Osteoblast (primary cell): ENCODE results near the gene SORCS1. TPM values are rescaled to one million over a fixed set of nuclear protein-coding genes. Genes with fewer than 3 reads are reported as not detected.

Experiments
- DNase-seq: peaks from one replicate; pipeline ENCODE4 v3.0.0; 2011; ENCODE audit warnings: low spot score, mixed read lengths; ENCODE audit not compliant: insufficient read length; ENCODE audit errors: missing footprints
- H2AFZ ChIP-seq: 2 replicates; pipeline ENCODE4 v1.6.0; 2011; ENCODE audit warnings: mild to moderate bottlenecking, low read length
- H3K27ac ChIP-seq: 2 replicates; pipeline ENCODE4 v1.5.1; 2011; ENCODE audit warnings: mild to moderate bottlenecking, low read depth, low read length, moderate library complexity
- H3K27me3 ChIP-seq: 2 replicates; pipeline ENCODE4 v1.6.0; 2012; ENCODE audit warnings: mild to moderate bottlenecking, control low read depth, inconsistent platforms, low read length, moderate library complexity; ENCODE audit not compliant: insufficient read depth
- H3K36me3 ChIP-seq: 2 replicates; pipeline ENCODE4 v1.5.1; 2011; ENCODE audit warnings: mild to moderate bottlenecking, low read length, control low read depth, moderate library complexity; ENCODE audit not compliant: insufficient read depth
- H3K4me1 ChIP-seq: 2 replicates; pipeline ENCODE4 v1.5.1; 2011; ENCODE audit warnings: mild to moderate bottlenecking, low read length, control low read depth, moderate library complexity; ENCODE audit not compliant: insufficient read depth
- H3K4me2 ChIP-seq: 2 replicates; pipeline ENCODE4 v1.6.0; 2011; ENCODE audit warnings: mild to moderate bottlenecking, low read length; ENCODE audit not compliant: insufficient read depth
- H3K4me3 ChIP-seq: fragments of 200-600 bp; sonication (generic); 3 replicates; pipeline ENCODE4 v1.5.1; 2012; ENCODE audit warnings: mild to moderate bottlenecking, low read length, inconsistent platforms; ENCODE audit not compliant: insufficient read depth
- H3K79me2 ChIP-seq: 2 replicates; pipeline ENCODE4 v1.6.0; 2012; ENCODE audit warnings: mild to moderate bottlenecking, low read length, control low read depth, inconsistent platforms; ENCODE audit not compliant: insufficient read depth
- H3K9me3 ChIP-seq: 2 replicates; pipeline ENCODE4 v1.5.1; 2011; ENCODE audit warnings: low read depth, low read length, control low read depth
- H4K20me1 ChIP-seq: 2 replicates; pipeline ENCODE4 v1.6.0; 2012; ENCODE audit warnings: mild to moderate bottlenecking, low read length, control low read depth; ENCODE audit not compliant: insufficient read depth
- CTCF ChIP-seq: IDR thresholded peaks from 2 replicates; pipeline ENCODE4 v1.5.1; 2011; ENCODE audit warnings: mild to moderate bottlenecking, low read depth, low read length, moderate library complexity; ENCODE audit errors: extremely low read depth
- total RNA-seq: library from RNA; depleted of rRNA; stranded (reverse); fragments of >200 nt; gene quantifications from 2 replicates; pipeline ENCODE4 v1.2.3, GENCODE V29; 2012

The SORCS1 gene
- total RNA-seq, 1 donor = not detected

- Histone ChIP-seq H4K20me1 (no peaks in the 10 kb centered on the region), H3K36me3 (no peaks in the 10 kb centered on the region)
Measured at GRCh38 chr10:106785528-106785927, 379.0 kb downstream of the SORCS1 start.

GRCh38 chr10:106780632-106781031, 383.9 kb downstream of the SORCS1 start:
- no peak for TF ChIP-seq CTCF
- Histone ChIP-seq H4K20me1 (no peaks in the 10 kb centered on the region), H3K79me2 (no peaks in the 10 kb centered on the region), H3K4me2 (no peak overlapping the region), H3K4me3 (no peak overlapping the region), H3K36me3 (no peaks in the 10 kb centered on the region), H3K27me3 (no peaks in the 10 kb centered on the region), H3K9me3 (peaks cover 3% of the 10 kb centered on the region), H3K27ac (no peak overlapping the region), H2AFZ (no peak overlapping the region), H3K4me1 (no peaks in the 10 kb centered on the region)
- no peak for DNase-seq

More at GRCh38 chr10:106785528-106785927, 379.0 kb downstream of the SORCS1 start:
- Histone ChIP-seq H3K79me2 (no peaks in the 10 kb centered on the region), H3K4me2 (no peak overlapping the region), H3K9me3 (peaks cover 3% of the 10 kb centered on the region), H3K27me3 (no peaks in the 10 kb centered on the region), H3K4me3 (no peak overlapping the region), H3K27ac (no peak overlapping the region), H2AFZ (no peak overlapping the region), H3K4me1 (no peaks in the 10 kb centered on the region)
- TF ChIP-seq CTCF = no peak
- no peak for DNase-seq

- no peaks in the 10 kb centered on the region for H3K9me3 ChIP-seq
- no peaks in the 10 kb centered on the region for H3K4me1 ChIP-seq
- H3K4me2 ChIP-seq = no peak overlapping the region
- no peaks in the 10 kb centered on the region for H3K36me3 ChIP-seq
- no peak overlapping the region for H3K4me3 ChIP-seq
- no peak for TF ChIP-seq CTCF
- no peak overlapping the region for H2AFZ ChIP-seq
- no peaks in the 10 kb centered on the region for H3K79me2 ChIP-seq
- no peak overlapping the region for H3K27ac ChIP-seq
- no peak for DNase-seq
- no peaks in the 10 kb centered on the region for H3K27me3 ChIP-seq
- H4K20me1 ChIP-seq = no peaks in the 10 kb centered on the region
Measured at GRCh38 chr10:106777841-106778240, 386.7 kb downstream of the SORCS1 start.

- no peaks in the 10 kb centered on the region for H3K27me3 ChIP-seq
- no peaks in the 10 kb centered on the region for H3K36me3 ChIP-seq
- no peak overlapping the region for H3K4me3 ChIP-seq
- H2AFZ ChIP-seq = no peak overlapping the region
- no peak overlapping the region for H3K27ac ChIP-seq
- no peaks in the 10 kb centered on the region for H3K4me1 ChIP-seq
- no peaks in the 10 kb centered on the region for H3K9me3 ChIP-seq
- no peak overlapping the region for H3K4me2 ChIP-seq
- DNase-seq = no peak
- no peaks in the 10 kb centered on the region for H3K79me2 ChIP-seq
- H4K20me1 ChIP-seq = no peaks in the 10 kb centered on the region
- no peak for TF ChIP-seq CTCF
Measured at GRCh38 chr10:106775127-106775526, 389.4 kb downstream of the SORCS1 start.
